BLaER1 (cell line): ENCODE measurements around the gene GTF2A2.

Experiments
- H3K27ac ChIP-seq: shearing (Covaris generic); formaldehyde crosslinking; 2 replicates; pipeline ENCODE4 v1.8.1; 2022
- H3K27me3 ChIP-seq: shearing (Covaris generic); formaldehyde crosslinking; 2 replicates; pipeline ENCODE4 v1.8.1; 2022
- H3K36me3 ChIP-seq: shearing (Covaris generic); formaldehyde crosslinking; 2 replicates; pipeline ENCODE4 v1.8.1; 2022
- H3K4me1 ChIP-seq: shearing (Covaris generic); formaldehyde crosslinking; 2 replicates; pipeline ENCODE4 v1.8.1; 2022
- H3K4me2 ChIP-seq: shearing (Covaris generic); formaldehyde crosslinking; 2 replicates; pipeline ENCODE4 v1.8.1; 2022
- H3K4me3 ChIP-seq: shearing (Covaris generic); formaldehyde crosslinking; 2 replicates; pipeline ENCODE4 v1.8.1; 2022
- H3K9ac ChIP-seq: shearing (Covaris generic); formaldehyde crosslinking; 2 replicates; pipeline ENCODE4 v1.8.1; 2022
- H3K9me3 ChIP-seq: shearing (Covaris generic); formaldehyde crosslinking; 2 replicates; pipeline ENCODE4 v1.8.1; 2022
- H4K20me1 ChIP-seq: shearing (Covaris generic); formaldehyde crosslinking; 2 replicates; pipeline ENCODE4 v1.8.1; 2022
- Cebpa-rat ChIP-seq: shearing (Covaris generic); IDR thresholded peaks from 2 replicates; pipeline ENCODE4 v1.8.1; 2022

GTF2A2 gene

DNA sequence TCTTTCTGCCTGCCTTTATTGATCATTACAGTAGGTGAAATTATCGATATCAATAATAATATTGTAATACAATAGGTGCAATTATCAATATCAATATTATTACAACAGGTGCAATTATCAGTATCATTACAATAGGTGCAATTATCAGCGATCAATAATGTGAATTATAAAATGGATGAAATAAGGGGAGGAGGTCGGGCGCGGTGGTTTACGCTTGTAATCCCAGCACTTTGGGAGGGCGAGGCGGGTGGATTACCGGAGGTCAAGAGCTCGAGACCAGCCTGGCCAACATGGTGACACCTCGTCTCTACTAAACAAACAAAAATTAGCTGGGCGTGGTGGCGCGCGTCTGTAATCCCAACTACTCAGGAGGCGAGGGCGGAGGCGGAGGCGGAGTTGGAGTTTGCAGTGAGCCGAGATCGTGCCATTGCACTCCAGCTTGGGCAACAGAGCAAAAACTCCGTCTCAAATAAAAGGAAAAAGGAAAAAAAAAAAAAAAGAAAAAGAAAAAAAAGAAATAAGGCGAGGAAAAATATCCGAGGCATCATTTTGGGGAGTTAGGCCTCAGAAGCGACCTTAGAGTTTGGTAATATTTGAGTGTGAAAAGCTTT is 32.4 kb upstream of the GTF2A2 start:
- no peak for TF ChIP-seq Cebpa-rat
- peak overlapping the region; percentile 79 for H3K27ac ChIP-seq
- H3K9me3 ChIP-seq: no peaks in the 10 kb centered on the region
- peak overlapping the region; percentile 92 for H3K4me3 ChIP-seq
- H3K4me1 ChIP-seq: peaks cover 42% of the 10 kb centered on the region
- peak overlapping the region; percentile 72 for H3K9ac ChIP-seq
- H3K27me3 ChIP-seq: no peaks in the 10 kb centered on the region
- peaks cover 7% of the 10 kb centered on the region; the same call in 1 of the 2 replicates for H3K36me3 ChIP-seq
- peaks cover 44% of the 10 kb centered on the region for H4K20me1 ChIP-seq
- peak overlapping the region; percentile 85 for H3K4me2 ChIP-seq

DNA sequence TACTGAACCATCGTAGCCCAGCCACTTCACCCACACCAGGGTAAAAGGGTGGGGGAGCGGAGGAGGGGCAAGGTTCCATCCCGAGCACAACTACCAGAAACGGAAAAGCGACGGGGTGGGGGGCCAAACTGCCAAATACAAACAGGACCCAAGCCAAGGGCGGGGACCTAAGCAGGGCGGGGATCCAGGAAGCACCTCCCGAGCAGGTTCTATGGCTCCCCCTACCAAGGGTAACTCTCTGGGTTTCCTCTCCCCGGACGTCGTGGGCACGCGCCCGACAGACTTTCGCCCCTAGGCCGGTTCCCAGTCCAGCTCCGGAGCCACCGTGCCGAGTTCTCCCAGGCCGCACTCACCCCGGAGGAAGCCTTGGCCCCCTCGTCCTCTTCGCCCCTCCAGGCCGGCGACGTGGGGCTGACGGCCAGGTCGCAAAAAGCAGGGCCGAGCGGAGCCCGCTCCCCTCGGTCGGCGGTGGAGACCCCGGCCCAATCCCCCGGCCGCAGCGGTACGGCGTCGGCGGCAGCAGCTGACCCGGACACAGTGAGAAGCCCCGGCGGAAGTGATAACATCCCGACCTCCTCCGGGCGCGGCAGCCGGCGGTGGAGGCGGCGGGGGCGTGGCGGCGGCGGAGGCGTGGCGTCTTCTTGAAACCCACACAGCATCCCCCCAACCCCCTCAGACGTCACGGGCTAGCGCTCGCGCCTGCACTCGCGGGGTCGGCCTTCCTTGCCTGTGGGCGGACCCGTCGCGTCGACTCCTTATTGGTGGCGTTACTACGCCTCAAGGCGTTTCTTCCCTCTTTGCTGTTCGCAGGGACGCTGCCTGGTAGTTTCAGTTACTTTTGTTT is 31.7 kb upstream of the GTF2A2 start, which contains the start of gene BNIP2:
Gene BNIP2, minus strand, starts transcription at position 539 of the 844 bp plus-strand sequence. CDS start 6,863 bp downstream, outside the sequence.
- no peak for TF ChIP-seq Cebpa-rat
- Histone ChIP-seq H3K9me3 (no peaks in the 10 kb centered on the region), H4K20me1 (peaks cover 51% of the 10 kb centered on the region), H3K4me3 (peak within 1 kb of the TSS; percentile 92), H3K9ac (peak within 1 kb of the TSS; percentile 98), H3K4me2 (peak within 1 kb of the TSS; percentile 98), H3K27ac (peak within 1 kb of the TSS; percentile 98), H3K4me1 (peaks cover 43% of the 10 kb centered on the region), H3K36me3 (peaks cover 14% of the 10 kb centered on the region; the same call in 1 of the 2 replicates), H3K27me3 (no peaks in the 10 kb centered on the region)

- H3K27me3 ChIP-seq: no peaks in the 10 kb centered on the region
- peak overlapping the region; percentile 98 for H3K4me2 ChIP-seq
- H3K9ac ChIP-seq: peak overlapping the region; percentile 98
- H3K4me1 ChIP-seq: peaks cover 43% of the 10 kb centered on the region
- peak overlapping the region; percentile 98 for H3K27ac ChIP-seq
- TF ChIP-seq Cebpa-rat: no peak
- H4K20me1 ChIP-seq: peaks cover 57% of the 10 kb centered on the region
- H3K36me3 ChIP-seq: peaks cover 18% of the 10 kb centered on the region
- H3K4me3 ChIP-seq: peak overlapping the region; percentile 92
- no peaks in the 10 kb centered on the region for H3K9me3 ChIP-seq
These were observed 31.1 kb upstream of the GTF2A2 start for GRCh38 chr15:59688423-59688781.

GRCh38 chr15:59687836-59688235 is 30.5 kb upstream of the GTF2A2 start:
- H3K36me3 ChIP-seq: peaks cover 22% of the 10 kb centered on the region
- H3K4me2 ChIP-seq: peak overlapping the region; percentile 98
- no peaks in the 10 kb centered on the region for H3K27me3 ChIP-seq
- H3K4me3 ChIP-seq: peak overlapping the region; percentile 92
- H3K9me3 ChIP-seq: no peaks in the 10 kb centered on the region
- H3K27ac ChIP-seq: peak overlapping the region; percentile 98
- H4K20me1 ChIP-seq: peaks cover 62% of the 10 kb centered on the region
- no peak for TF ChIP-seq Cebpa-rat
- H3K4me1 ChIP-seq: peaks cover 43% of the 10 kb centered on the region
- H3K9ac ChIP-seq: peak overlapping the region; percentile 98

GRCh38 chr15:59686389-59686788 is 29.1 kb upstream of the GTF2A2 start:
- Histone ChIP-seq H4K20me1 (peaks cover 77% of the 10 kb centered on the region), H3K4me2 (peak overlapping the region; percentile 98), H3K27me3 (no peaks in the 10 kb centered on the region), H3K9me3 (no peaks in the 10 kb centered on the region), H3K27ac (peak overlapping the region; percentile 98), H3K9ac (peak overlapping the region; percentile 40; the same call in 1 of the 2 replicates), H3K36me3 (peaks cover 34% of the 10 kb centered on the region), H3K4me3 (peak overlapping the region; percentile 92), H3K4me1 (peaks cover 43% of the 10 kb centered on the region)
- no peak for TF ChIP-seq Cebpa-rat

DNA sequence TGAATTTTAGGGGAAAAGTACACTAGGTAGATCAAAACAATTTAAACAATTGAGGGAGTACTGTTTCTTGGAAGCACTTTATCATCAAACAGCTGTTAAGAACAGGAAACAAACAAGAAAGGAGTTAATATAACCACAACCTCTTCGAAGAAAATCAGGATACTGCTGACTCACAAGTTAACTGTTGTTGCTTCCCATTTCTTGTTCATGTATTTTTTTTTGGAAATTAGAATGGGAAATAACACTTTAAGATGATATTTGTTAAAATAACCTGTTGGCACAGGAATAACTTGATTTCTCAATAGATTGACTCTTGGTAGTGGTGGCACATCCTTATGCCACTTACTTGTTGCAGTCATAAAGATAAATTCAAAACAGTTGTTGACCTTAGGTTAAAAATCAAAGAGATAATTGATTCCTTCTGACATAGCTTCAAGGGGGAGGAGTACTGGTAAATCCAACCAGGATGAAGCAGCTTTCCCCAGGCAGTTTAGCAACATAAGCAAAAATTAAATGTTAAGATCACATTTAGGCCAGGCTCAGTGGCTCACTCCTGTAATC is 28.5 kb upstream of the GTF2A2 start:
- peak overlapping the region; percentile 92 for H3K4me3 ChIP-seq
- H4K20me1 ChIP-seq: peaks cover 83% of the 10 kb centered on the region
- H3K4me1 ChIP-seq: peaks cover 41% of the 10 kb centered on the region
- H3K9me3 ChIP-seq: no peaks in the 10 kb centered on the region
- H3K27me3 ChIP-seq: no peaks in the 10 kb centered on the region
- H3K9ac ChIP-seq: peak overlapping the region; percentile 40; the same call in 1 of the 2 replicates
- TF ChIP-seq Cebpa-rat: no peak
- H3K27ac ChIP-seq: peak overlapping the region; percentile 98
- H3K4me2 ChIP-seq: peak overlapping the region; percentile 98
- H3K36me3 ChIP-seq: peaks cover 40% of the 10 kb centered on the region

DNA sequence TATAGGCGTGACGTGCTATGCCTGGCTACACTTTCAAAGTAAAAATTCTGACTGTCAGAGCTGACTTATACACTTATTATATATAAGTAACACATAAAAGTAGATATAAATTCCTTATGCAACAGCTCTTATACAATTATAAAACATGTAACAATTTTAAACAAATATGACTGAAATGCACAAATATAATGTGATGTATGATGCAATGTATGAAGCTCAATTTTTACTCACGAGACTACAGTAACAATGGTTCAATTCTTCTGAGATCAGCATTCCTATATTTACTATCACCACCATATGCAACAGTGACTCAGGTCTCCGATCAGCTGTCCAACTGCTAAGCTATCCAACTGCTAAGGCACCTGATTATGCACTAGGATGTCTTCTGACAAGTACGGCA is 23.6 kb upstream of the GTF2A2 start:
- peaks cover 89% of the 10 kb centered on the region for H3K36me3 ChIP-seq
- no peak overlapping the region for H3K4me3 ChIP-seq
- peaks cover 22% of the 10 kb centered on the region for H3K4me1 ChIP-seq
- no peak overlapping the region for H3K9ac ChIP-seq
- H3K27me3 ChIP-seq: no peaks in the 10 kb centered on the region
- no peak overlapping the region for H3K4me2 ChIP-seq
- H3K9me3 ChIP-seq: no peaks in the 10 kb centered on the region
- TF ChIP-seq Cebpa-rat: no peak
- no peak overlapping the region for H3K27ac ChIP-seq
- peaks cover 99% of the 10 kb centered on the region for H4K20me1 ChIP-seq

DNA sequence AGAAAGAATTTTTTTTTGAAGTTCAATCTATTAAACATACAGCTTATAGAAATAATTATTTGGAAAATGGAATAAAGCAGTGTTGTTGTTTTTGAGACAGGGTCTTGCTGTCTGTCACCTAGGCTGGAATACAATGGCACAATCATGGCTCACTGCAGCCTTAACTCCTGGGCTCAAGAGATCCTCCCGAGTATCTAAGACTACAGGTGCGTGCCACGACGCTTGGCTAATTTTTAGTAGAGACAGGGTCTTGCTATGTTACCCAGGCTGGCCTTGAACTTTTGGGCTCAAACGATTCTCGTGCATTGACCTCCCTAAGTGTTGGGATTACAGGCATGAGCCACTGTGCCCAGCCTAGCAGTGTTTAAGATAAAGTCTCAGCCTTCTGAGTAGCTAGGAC is 23.0 kb upstream of the GTF2A2 start:
- H3K4me1 ChIP-seq: peaks cover 17% of the 10 kb centered on the region
- no peak overlapping the region for H3K9ac ChIP-seq
- H3K4me3 ChIP-seq: no peak overlapping the region
- TF ChIP-seq Cebpa-rat: no peak
- no peaks in the 10 kb centered on the region for H3K27me3 ChIP-seq
- no peak overlapping the region for H3K4me2 ChIP-seq
- peaks cover 99% of the 10 kb centered on the region for H4K20me1 ChIP-seq
- peaks cover 94% of the 10 kb centered on the region for H3K36me3 ChIP-seq
- H3K27ac ChIP-seq: no peak overlapping the region
- H3K9me3 ChIP-seq: no peaks in the 10 kb centered on the region

DNA sequence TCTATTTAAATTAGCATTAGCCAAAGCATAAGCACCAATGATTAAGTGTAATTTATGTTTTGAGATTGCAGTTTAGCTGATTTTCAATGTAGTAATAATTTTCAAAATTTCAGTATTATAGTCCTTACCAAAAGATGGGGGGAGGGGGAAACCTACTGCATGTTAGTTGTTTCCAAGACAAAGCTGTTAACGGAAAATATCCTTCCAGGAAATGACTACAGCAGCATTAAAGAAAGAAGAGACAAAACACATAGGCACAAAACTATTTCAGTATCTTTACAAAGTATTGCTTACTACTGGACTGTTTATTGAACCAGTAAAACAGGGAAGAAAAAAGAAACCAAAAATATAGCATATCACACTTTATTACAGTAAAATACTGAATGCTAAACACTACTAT is 21.3 kb upstream of the GTF2A2 start:
- Histone ChIP-seq H3K36me3 (peaks cover 95% of the 10 kb centered on the region), H4K20me1 (peaks cover 88% of the 10 kb centered on the region), H3K9me3 (no peaks in the 10 kb centered on the region), H3K27me3 (no peaks in the 10 kb centered on the region), H3K9ac (no peak overlapping the region), H3K27ac (no peak overlapping the region), H3K4me2 (no peak overlapping the region), H3K4me1 (peaks cover 9% of the 10 kb centered on the region; the same call in 1 of the 2 replicates), H3K4me3 (no peak overlapping the region)
- no peak for TF ChIP-seq Cebpa-rat
